GM23248 (cell line): Measurements from ENCODE around the gene DPT. TPM values are rescaled to one million over a fixed set of nuclear protein-coding genes. Genes with fewer than 3 reads are reported as not detected.
A peak's percentile ranks its signal among the peaks of the same experiment; 100 is the strongest.

Experiments
- DNase-seq: peaks from one replicate; pipeline ENCODE4 v3.0.0-alpha.2; 2015
- H2AFZ ChIP-seq: fragments of 200-600 bp; sonication (generic); 2 replicates; pipeline ENCODE4 v1.6.1; 2016; ENCODE audit warnings: antibody characterized with exemption
- H3F3A ChIP-seq: fragments of 200-600 bp; sonication (generic); 2 replicates; pipeline ENCODE4 v1.6.1; 2016; ENCODE audit warnings: mild to moderate bottlenecking, antibody characterized with exemption, mixed run types; ENCODE audit not compliant: insufficient read depth
- H3K27ac ChIP-seq: fragments of 200-600 bp; sonication (generic); 2 replicates; pipeline ENCODE4 v1.5.1; 2016; ENCODE audit warnings: mild to moderate bottlenecking
- H3K27me3 ChIP-seq: fragments of 200-600 bp; sonication (generic); replicated peaks from 2 replicates; pipeline ENCODE4 v1.6.1; 2016; ENCODE audit warnings: mild to moderate bottlenecking; ENCODE audit not compliant: insufficient read depth
- H3K36me3 ChIP-seq: fragments of 200-600 bp; sonication (generic); 2 replicates; pipeline ENCODE4 v1.6.1; 2016; ENCODE audit warnings: low read depth, mild to moderate bottlenecking
- H3K4me1 ChIP-seq: fragments of 200-600 bp; sonication (generic); 2 replicates; pipeline ENCODE4 v1.6.1; 2016; ENCODE audit warnings: mild to moderate bottlenecking; ENCODE audit not compliant: insufficient read depth
- H3K4me2 ChIP-seq: fragments of 200-600 bp; sonication (generic); one replicate; pipeline ENCODE4 v1.6.1; 2016; ENCODE audit warnings: mild to moderate bottlenecking; ENCODE audit not compliant: unreplicated experiment
- H3K4me3 ChIP-seq: fragments of 200-600 bp; sonication (generic); 2 replicates; pipeline ENCODE4 v1.5.1; 2016; ENCODE audit warnings: mild to moderate bottlenecking
- H3K79me2 ChIP-seq: fragments of 200-600 bp; sonication (generic); 2 replicates; pipeline ENCODE4 v1.6.1; 2016; ENCODE audit warnings: mild to moderate bottlenecking; ENCODE audit not compliant: insufficient read depth
- H3K9ac ChIP-seq: fragments of 200-600 bp; sonication (generic); 2 replicates; pipeline ENCODE4 v1.6.1; 2016; ENCODE audit warnings: mild to moderate bottlenecking
- H3K9me2 ChIP-seq: fragments of 200-600 bp; sonication (generic); 2 replicates; pipeline ENCODE4 v1.6.1; 2016; ENCODE audit warnings: mixed run types, mild to moderate bottlenecking, moderate library complexity; ENCODE audit not compliant: insufficient read depth
- H3K9me3 ChIP-seq: fragments of 200-600 bp; sonication (generic); one replicate; pipeline ENCODE4 v1.6.1; 2017; ENCODE audit warnings: low read depth
- H4K20me1 ChIP-seq: fragments of 200-600 bp; sonication (generic); 2 replicates; pipeline ENCODE4 v1.6.0; 2016; ENCODE audit not compliant: insufficient read depth
- EZH2 ChIP-seq: fragments of 200-600 bp; sonication (generic); IDR thresholded peaks from 2 replicates; pipeline ENCODE4 v1.6.1; 2018; ENCODE audit warnings: antibody characterized with exemption, mild to moderate bottlenecking; ENCODE audit not compliant: insufficient read depth, poor library complexity, severe bottlenecking
- EZH2phosphoT487 ChIP-seq: fragments of 200-600 bp; sonication (generic); IDR thresholded peaks from 2 replicates; pipeline ENCODE4 v1.6.1; 2018; ENCODE audit warnings: antibody characterized with exemption, moderate library complexity, mild to moderate bottlenecking, low read depth; ENCODE audit not compliant: insufficient read depth
- WGBS, 2 experiments: methylation state at CpG; one replicate each; pipeline ENCODE4 v1.1.6; 2015 to 2017; ENCODE audit warnings: low lambda C conversion rate in 2 of 2, low coverage in 1 of 2; ENCODE audit errors: missing lambda C conversion rate in 2 of 2; 5-methylcytosine and 5-hydroxymethylcytosine counted together
- in situ Hi-C: fragments of 300-500 bp; cut with MboI; formaldehyde crosslinking; loops from 2 replicates; pipeline ENCODE4 v1.15.0; 2020
- polyA plus RNA-seq: library from polyadenylated mRNA; unstranded; fragments of >200 nt; fragmentation: Nextera tagmentation; extraction: Ambion mirVana; gene quantifications from 2 replicates; pipeline ENCODE4 v1.2.1, GENCODE V29; 2016
- total RNA-seq: library from RNA; depleted of rRNA; stranded (reverse); fragments of >200 nt; shearing (Covaris generic); gene quantifications from 2 replicates; pipeline ENCODE4 v1.2.3, GENCODE V29; 2014

Gene DPT
- total and polyA plus RNA-seq, 2 experiments from 2014 or later: 14.9 to 20.0 TPM

GRCh38 chr1:168725060-168725459, 3.9 kb downstream of the DPT start:
- no peak overlapping the region for H3K9ac ChIP-seq
- no peak overlapping the region for H3K4me3 ChIP-seq
- WGBS, 2 experiments: 97 to 100% methylated on average over 2 of the region's 2 CpGs
- H3K79me2 ChIP-seq: no peaks in the 10 kb centered on the region
- DNase-seq: no peak
- no peaks in the 10 kb centered on the region for H4K20me1 ChIP-seq
- H3K9me3 ChIP-seq: no peaks in the 10 kb centered on the region
- H3K27me3 ChIP-seq: 0 out of 2 replicates have a peak, but pooled peaks cover 4% of the 10 kb centered on the region
- H3K27ac ChIP-seq: no peak overlapping the region
- no peak for TF ChIP-seq EZH2
- no peak for TF ChIP-seq EZH2phosphoT487
- no peak overlapping the region for H3K4me2 ChIP-seq
- no peaks in the 10 kb centered on the region for H3K9me2 ChIP-seq
- no peak overlapping the region for H2AFZ ChIP-seq
- H3K4me1 ChIP-seq: peaks cover 19% of the 10 kb centered on the region
- H3F3A ChIP-seq: peaks cover 6% of the 10 kb centered on the region; the same call in 1 of the 2 replicates
- no peaks in the 10 kb centered on the region for H3K36me3 ChIP-seq
- in situ Hi-C loops: no loop called here

DNA sequence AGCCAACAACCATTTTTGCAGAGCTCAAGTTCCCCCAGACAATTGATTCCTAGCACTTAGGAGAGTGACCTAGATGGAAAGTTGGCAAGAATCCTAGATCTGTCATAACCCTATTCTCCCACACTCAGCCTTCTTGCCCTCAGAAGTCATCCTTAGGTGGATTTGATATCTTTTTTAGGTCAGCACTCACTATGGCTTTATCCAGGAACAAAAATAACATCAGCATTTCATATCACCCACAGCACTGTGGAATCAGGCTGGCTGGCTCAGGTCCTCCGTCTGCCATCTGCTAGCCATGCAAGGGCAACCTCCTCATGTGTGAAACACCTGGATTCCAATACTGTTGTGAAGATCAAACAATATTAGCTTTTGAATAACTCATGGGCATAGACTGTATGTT, 6.0 kb downstream of the DPT start:
- 0 out of 2 replicates have a peak, but pooled peaks cover 4% of the 10 kb centered on the region for H3K27me3 ChIP-seq
- no peaks in the 10 kb centered on the region for H3F3A ChIP-seq
- H3K27ac ChIP-seq: no peak overlapping the region
- H3K9me3 ChIP-seq: no peaks in the 10 kb centered on the region
- in situ Hi-C loops: loop anchor here (25.0 kb wide), 1 partner anchor 286 kb away; no protein-coding TSS in a partner anchor
- H3K36me3 ChIP-seq: no peaks in the 10 kb centered on the region
- H4K20me1 ChIP-seq: no peaks in the 10 kb centered on the region
- no peak for TF ChIP-seq EZH2phosphoT487
- no peak for TF ChIP-seq EZH2
- DNase-seq: no peak
- H3K4me3 ChIP-seq: no peak overlapping the region
- peaks cover 2% of the 10 kb centered on the region for H3K4me1 ChIP-seq
- peaks cover 6% of the 10 kb centered on the region; the same call in 1 of the 2 replicates for H3K9me2 ChIP-seq
- no peak overlapping the region for H2AFZ ChIP-seq
- H3K9ac ChIP-seq: no peak overlapping the region
- WGBS, 2 experiments: 41 to 61% methylated on average over 1 of the region's 1 CpG
- no peak overlapping the region for H3K4me2 ChIP-seq
- no peaks in the 10 kb centered on the region for H3K79me2 ChIP-seq

DNA sequence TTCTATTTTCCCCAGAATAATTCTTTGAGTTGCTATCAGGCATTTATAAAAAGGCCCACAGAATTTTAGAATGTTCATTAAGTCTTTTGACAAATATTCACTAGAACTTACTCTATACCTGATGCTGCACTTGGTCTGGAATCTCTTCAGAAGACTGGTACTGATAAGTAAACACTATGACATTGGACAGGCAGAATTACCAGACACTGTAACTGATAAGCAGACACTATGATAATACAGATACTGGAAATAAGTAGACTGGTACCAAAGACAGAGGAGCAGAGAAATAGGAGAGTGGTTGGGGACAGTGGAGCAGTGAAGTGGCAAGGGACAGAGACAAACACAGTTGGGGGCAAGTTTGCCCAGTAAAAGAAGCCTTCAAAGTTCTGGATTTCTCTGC, 8.2 kb downstream of the DPT start:
- H3K79me2 ChIP-seq: no peaks in the 10 kb centered on the region
- DNase-seq: no peak
- in situ Hi-C loops: loop anchor here (25.0 kb wide), 1 partner anchor 284 kb away; no protein-coding TSS in a partner anchor
- no peaks in the 10 kb centered on the region for H3K36me3 ChIP-seq
- no peaks in the 10 kb centered on the region for H3K9me3 ChIP-seq
- H3F3A ChIP-seq: no peaks in the 10 kb centered on the region
- no peak overlapping the region for H3K4me2 ChIP-seq
- H3K9me2 ChIP-seq: peaks cover 6% of the 10 kb centered on the region; the same call in 1 of the 2 replicates
- no peak overlapping the region for H2AFZ ChIP-seq
- TF ChIP-seq EZH2: no peak
- TF ChIP-seq EZH2phosphoT487: no peak
- no peak overlapping the region for H3K4me3 ChIP-seq
- no peaks in the 10 kb centered on the region for H3K4me1 ChIP-seq
- H3K9ac ChIP-seq: no peak overlapping the region
- no peaks in the 10 kb centered on the region for H4K20me1 ChIP-seq
- 0 out of 2 replicates have a peak, but pooled peaks cover 4% of the 10 kb centered on the region for H3K27me3 ChIP-seq
- H3K27ac ChIP-seq: no peak overlapping the region

GRCh38 chr1:168719306-168720111, 9.5 kb downstream of the DPT start:
- H3K4me2 ChIP-seq: no peak overlapping the region
- H3F3A ChIP-seq: no peaks in the 10 kb centered on the region
- H2AFZ ChIP-seq: no peak overlapping the region
- H4K20me1 ChIP-seq: no peaks in the 10 kb centered on the region
- peaks cover 6% of the 10 kb centered on the region; the same call in 1 of the 2 replicates for H3K9me2 ChIP-seq
- H3K27ac ChIP-seq: no peak overlapping the region
- H3K27me3 ChIP-seq: 0 out of 2 replicates have a peak, but pooled peaks cover 4% of the 10 kb centered on the region
- peak; percentile 30 for DNase-seq
- H3K36me3 ChIP-seq: no peaks in the 10 kb centered on the region
- in situ Hi-C loops: loop anchor here (25.0 kb wide), 1 partner anchor 282 kb away; no protein-coding TSS in a partner anchor
- no peak overlapping the region for H3K9ac ChIP-seq
- no peaks in the 10 kb centered on the region for H3K79me2 ChIP-seq
- no peaks in the 10 kb centered on the region for H3K9me3 ChIP-seq
- H3K4me3 ChIP-seq: no peak overlapping the region
- 86 to 94% methylated on average over 5 of the region's 5 CpGs for WGBS, 2 experiments
- TF ChIP-seq EZH2 (no peak), EZH2phosphoT487 (no peak)
- H3K4me1 ChIP-seq: no peaks in the 10 kb centered on the region
